OCI-LY1 (cell line): ENCODE results near the gene DNMT1.

ENCODE experiments used
- EZH2 ChIP-seq: fragments of 200-600 bp; sonication (generic), shearing (Covaris generic); IDR thresholded peaks from 2 replicates; pipeline ENCODE4 v1.8.0; 2017; ENCODE audit warnings: borderline replicate concordance, mixed run types, mild to moderate bottlenecking, antibody characterized with exemption, low read length, moderate library complexity, mixed read lengths
- TF ChIP-seq, protein P1 (sequence below): fragments of 200-600 bp; sonication (generic), shearing (Covaris generic); IDR thresholded peaks from 2 replicates; pipeline ENCODE4 v1.5.1; 2017; ENCODE audit warnings: mild to moderate bottlenecking, antibody characterized with exemption, low read length, moderate library complexity, mixed read lengths

DNA sequence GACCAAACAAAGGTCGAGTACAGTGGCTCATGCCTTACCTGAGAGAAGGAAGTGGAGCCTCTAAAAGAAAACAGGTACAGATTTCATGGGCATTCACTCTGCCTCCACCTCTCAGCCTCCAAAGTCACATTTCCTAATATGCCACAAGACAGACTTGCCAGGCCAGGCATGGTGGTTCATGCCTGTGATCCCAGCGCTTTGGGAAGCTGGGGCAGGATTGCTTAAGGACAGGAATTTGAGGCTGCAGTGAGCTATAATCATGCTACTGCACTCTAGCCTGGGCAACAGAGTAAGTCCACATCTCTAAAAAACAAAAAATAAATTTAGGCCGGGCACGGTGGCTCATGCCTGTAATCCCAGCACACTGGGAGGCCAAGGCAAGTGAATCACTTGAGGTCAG is 10.9 kb upstream of the DNMT1 start:
- TF ChIP-seq, protein P1, sequence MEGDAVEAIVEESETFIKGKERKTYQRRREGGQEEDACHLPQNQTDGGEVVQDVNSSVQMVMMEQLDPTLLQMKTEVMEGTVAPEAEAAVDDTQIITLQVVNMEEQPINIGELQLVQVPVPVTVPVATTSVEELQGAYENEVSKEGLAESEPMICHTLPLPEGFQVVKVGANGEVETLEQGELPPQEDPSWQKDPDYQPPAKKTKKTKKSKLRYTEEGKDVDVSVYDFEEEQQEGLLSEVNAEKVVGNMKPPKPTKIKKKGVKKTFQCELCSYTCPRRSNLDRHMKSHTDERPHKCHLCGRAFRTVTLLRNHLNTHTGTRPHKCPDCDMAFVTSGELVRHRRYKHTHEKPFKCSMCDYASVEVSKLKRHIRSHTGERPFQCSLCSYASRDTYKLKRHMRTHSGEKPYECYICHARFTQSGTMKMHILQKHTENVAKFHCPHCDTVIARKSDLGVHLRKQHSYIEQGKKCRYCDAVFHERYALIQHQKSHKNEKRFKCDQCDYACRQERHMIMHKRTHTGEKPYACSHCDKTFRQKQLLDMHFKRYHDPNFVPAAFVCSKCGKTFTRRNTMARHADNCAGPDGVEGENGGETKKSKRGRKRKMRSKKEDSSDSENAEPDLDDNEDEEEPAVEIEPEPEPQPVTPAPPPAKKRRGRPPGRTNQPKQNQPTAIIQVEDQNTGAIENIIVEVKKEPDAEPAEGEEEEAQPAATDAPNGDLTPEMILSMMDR: no peak
- no peak for TF ChIP-seq EZH2
